ENCODE data around the gene VSIG8. TPM values are rescaled to one million over a fixed set of nuclear protein-coding genes. Genes with fewer than 3 reads are reported as not detected.
A peak's percentile ranks its signal among the peaks of the same experiment; 100 is the strongest.

Gene VSIG8
- total and polyA plus RNA-seq, 9 donors = 0.06 to 0.48 (median 0.22) TPM; not detected in 3

DNA sequence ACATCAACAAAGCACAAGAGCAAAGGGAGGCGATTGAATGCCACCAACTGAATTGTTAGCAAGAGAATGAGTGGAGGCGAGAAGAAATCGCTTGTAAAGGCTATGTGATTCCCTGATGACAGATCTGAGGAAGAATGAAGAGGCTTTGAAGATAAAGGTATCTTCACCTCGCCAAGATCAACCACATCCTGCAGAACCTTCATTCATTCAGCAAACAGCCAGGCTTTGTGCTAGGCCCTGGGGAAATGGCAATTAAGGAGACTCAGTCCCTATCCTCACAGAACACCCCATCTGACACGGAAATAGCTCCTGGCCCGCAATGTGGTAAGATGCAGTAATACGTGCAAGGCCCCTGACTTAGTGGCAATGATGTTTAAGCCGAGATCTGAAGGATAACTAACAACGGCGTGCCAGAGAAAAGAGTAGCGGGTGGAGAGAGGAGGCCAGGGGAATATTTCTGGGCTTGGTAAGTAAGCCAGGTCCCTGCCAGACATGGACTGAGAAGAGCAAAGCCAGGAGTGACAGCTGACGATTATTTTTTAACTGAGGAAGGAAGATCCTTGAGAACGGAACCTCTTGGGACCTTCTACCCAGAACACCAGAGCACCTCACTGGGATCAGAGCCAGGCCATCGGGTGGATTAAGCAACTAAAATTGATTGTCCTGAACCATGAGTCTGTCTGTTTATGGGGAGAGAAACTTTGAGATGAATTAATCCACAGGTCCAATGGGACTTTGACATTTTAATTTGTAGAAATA, 4.6 kb upstream of the VSIG8 start:
- DNase-seq = peak in 1 of 5 donors; percentile 49
- TF ChIP-seq, protein P1, sequence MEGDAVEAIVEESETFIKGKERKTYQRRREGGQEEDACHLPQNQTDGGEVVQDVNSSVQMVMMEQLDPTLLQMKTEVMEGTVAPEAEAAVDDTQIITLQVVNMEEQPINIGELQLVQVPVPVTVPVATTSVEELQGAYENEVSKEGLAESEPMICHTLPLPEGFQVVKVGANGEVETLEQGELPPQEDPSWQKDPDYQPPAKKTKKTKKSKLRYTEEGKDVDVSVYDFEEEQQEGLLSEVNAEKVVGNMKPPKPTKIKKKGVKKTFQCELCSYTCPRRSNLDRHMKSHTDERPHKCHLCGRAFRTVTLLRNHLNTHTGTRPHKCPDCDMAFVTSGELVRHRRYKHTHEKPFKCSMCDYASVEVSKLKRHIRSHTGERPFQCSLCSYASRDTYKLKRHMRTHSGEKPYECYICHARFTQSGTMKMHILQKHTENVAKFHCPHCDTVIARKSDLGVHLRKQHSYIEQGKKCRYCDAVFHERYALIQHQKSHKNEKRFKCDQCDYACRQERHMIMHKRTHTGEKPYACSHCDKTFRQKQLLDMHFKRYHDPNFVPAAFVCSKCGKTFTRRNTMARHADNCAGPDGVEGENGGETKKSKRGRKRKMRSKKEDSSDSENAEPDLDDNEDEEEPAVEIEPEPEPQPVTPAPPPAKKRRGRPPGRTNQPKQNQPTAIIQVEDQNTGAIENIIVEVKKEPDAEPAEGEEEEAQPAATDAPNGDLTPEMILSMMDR (IDR thresholded peaks at IDR 0.05) = no peak
- no peak for TF ChIP-seq EP300 (IDR thresholded peaks at IDR 0.05)
- TF ChIP-seq POLR2A (IDR thresholded peaks at IDR 0.05) = no peak
- Histone ChIP-seq H3K27me3 (no peaks in the 10 kb centered on the region), H3K4me1 (ENCODE audit: insufficient read depth) (peaks cover 4% of the 10 kb centered on the region), H3K36me3 (no peaks in the 10 kb centered on the region), H3K9me3 (no peaks in the 10 kb centered on the region), H3K27ac (peak overlapping the region in 1 of 2 donors; percentile 23), H3K4me3 (no peak overlapping the region)
- 53 to 61% (median 58%) methylated on average over 14 of the region's 14 CpGs for WGBS, 3 donors
- intact Hi-C loops (cut with DNase I) = no loop called here

DNA sequence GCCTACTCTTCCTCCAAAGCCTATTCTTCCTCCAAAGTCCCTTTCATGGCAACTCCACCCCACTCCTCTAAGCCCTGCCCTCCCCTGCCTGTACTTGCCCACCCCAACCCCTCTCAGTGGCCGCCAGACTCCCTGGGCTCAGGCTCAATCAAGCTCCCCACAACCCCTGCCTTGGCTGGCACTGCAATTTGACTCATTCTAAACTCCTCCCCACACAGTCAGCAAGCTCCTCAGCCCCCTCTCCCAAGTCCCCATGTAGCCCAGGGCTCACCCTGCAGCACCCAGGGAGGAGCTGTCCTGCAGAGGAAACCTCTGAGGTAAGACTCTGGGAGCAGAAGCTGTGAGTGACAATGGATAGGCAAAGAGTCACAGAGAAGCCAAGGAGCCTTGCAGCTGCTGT, 3.6 kb upstream of the VSIG8 start:
- H3K4me1 ChIP-seq (ENCODE audit: insufficient read depth) = peaks cover 4% of the 10 kb centered on the region
- WGBS, 3 donors = 40 to 63% (median 54%) methylated on average over 1 of the region's 1 CpG
- no peak overlapping the region for H3K27ac ChIP-seq
- DNase-seq = no peak
- H3K27me3 ChIP-seq = no peaks in the 10 kb centered on the region
- no peaks in the 10 kb centered on the region for H3K36me3 ChIP-seq
- intact Hi-C loops (cut with DNase I) = no loop called here
- TF ChIP-seq EP300 (IDR thresholded peaks at IDR 0.05) = no peak
- TF ChIP-seq POLR2A (IDR thresholded peaks at IDR 0.05) = no peak
- TF ChIP-seq, protein P1 (IDR thresholded peaks at IDR 0.05) = no peak
- H3K9me3 ChIP-seq = no peaks in the 10 kb centered on the region
- H3K4me3 ChIP-seq = no peak overlapping the region

DNA sequence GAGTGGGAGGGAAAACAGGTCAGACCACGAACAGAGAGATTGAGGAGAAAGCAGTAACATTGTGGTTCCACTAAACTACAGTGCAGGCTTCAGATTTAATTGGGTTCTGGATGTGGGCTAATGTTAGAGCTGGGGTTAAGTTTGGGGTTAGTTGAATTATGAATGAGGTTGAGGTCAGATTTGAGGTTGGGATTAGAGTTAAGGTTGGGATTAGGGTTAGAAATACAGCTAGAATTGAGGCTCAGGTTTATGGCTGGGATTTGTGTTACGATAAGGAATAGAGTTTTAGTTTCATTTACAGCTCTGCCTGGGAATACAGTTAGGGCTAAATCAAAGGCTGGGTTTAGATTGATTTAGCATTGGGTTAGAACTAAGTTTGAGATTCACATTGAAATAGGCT, 1.8 kb upstream of the VSIG8 start:
- no peaks in the 10 kb centered on the region for H3K27me3 ChIP-seq
- intact Hi-C loops (cut with DNase I) = loop anchor here in 1 of 4 donors (5.0 kb wide), 1 partner anchor 58 kb away; no protein-coding TSS in a partner anchor
- no peak overlapping the region for H3K4me3 ChIP-seq
- no peak for DNase-seq
- TF ChIP-seq POLR2A (IDR thresholded peaks at IDR 0.05) (no peak), EP300 (IDR thresholded peaks at IDR 0.05) (no peak)
- TF ChIP-seq, protein P1 (IDR thresholded peaks at IDR 0.05) = no peak
- H3K36me3 ChIP-seq = no peaks in the 10 kb centered on the region
- peaks cover 4% of the 10 kb centered on the region for H3K4me1 ChIP-seq (ENCODE audit: insufficient read depth)
- WGBS, 3 donors = 64 to 76% (median 69%) methylated on average over 2 of the region's 2 CpGs
- H3K9me3 ChIP-seq = no peaks in the 10 kb centered on the region
- no peak overlapping the region for H3K27ac ChIP-seq

DNA sequence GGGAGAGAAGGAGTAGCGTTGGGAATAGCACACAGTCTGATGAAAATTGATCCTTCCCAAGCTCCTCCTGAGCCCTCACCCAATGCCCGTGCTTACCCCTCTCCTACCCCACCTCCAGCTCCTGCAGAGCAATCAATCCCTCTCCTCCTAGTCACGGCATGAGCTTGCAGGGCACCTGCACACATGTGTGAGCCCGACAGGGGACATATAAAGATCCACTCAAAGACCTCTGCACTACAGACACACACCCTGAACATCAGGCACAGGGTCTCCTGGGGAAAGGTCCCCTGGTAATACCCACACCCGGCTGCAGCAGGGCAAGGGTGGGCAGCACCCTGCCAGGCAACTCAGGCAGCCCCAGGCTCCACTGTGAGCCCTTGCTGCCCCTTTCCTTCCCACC, 426 bp downstream of the VSIG8 start:
- 74 to 79% (median 78%) methylated on average over 5 of the region's 5 CpGs for WGBS, 3 donors
- Histone ChIP-seq H3K9me3 (no peaks in the 10 kb centered on the region), H3K27ac (no peak overlapping the region), H3K36me3 (no peaks in the 10 kb centered on the region), H3K27me3 (no peaks in the 10 kb centered on the region), H3K4me3 (no peak overlapping the region), H3K4me1 (ENCODE audit: insufficient read depth) (no peaks in the 10 kb centered on the region)
- no peak for DNase-seq
- intact Hi-C loops (cut with DNase I) = loop anchor here in 1 of 4 donors (5.0 kb wide), 1 partner anchor 60 kb away; no protein-coding TSS in a partner anchor
- TF ChIP-seq, protein P1 (IDR thresholded peaks at IDR 0.05) = no peak
- TF ChIP-seq EP300 (IDR thresholded peaks at IDR 0.05) (no peak), POLR2A (IDR thresholded peaks at IDR 0.05) (no peak)

All from ovary (tissue), 9 donors.